Measurements from ENCODE around the gene PRDM15. TPM values are rescaled to one million over a fixed set of nuclear protein-coding genes. Genes with fewer than 3 reads are reported as not detected.
"Not testable (repeated sequence)": the region's sequence is repeated elsewhere in the genome, so short reads cannot be mapped to it uniquely, and the experiment has no call there.

Gene PRDM15
- total RNA-seq, 4 donors from 2014 or later: 5.3 to 20.8 (median 13.6) TPM

- DNase-seq (ENCODE audit: low spot score) (no peak), ATAC-seq (ENCODE audit: low FRiP score) (no peak)
- no peak for TF ChIP-seq CTCF (IDR thresholded peaks at IDR 0.05)
Measured at GRCh38 chr21:41796476-41797080, 82.6 kb downstream of the PRDM15 start.

- DNase-seq (ENCODE audit: low spot score): no peak
- ATAC-seq (ENCODE audit: low FRiP score): no peak
- no peak for TF ChIP-seq CTCF (IDR thresholded peaks at IDR 0.05)
Measured at GRCh38 chr21:41795726-41796125, 83.4 kb downstream of the PRDM15 start.

GRCh38 chr21:41794600-41794999, 84.5 kb downstream of the PRDM15 start:
- DNase-seq (ENCODE audit: low spot score) (no peak), ATAC-seq (ENCODE audit: low FRiP score) (no peak)
- TF ChIP-seq CTCF (IDR thresholded peaks at IDR 0.05): no peak

- TF ChIP-seq CTCF (IDR thresholded peaks at IDR 0.05): no peak
- DNase-seq (ENCODE audit: low spot score) (no peak), ATAC-seq (ENCODE audit: low FRiP score) (no peak)
Measured at GRCh38 chr21:41792711-41793110, 86.4 kb downstream of the PRDM15 start.

- no peak for DNase-seq (ENCODE audit: low spot score)
- no peak for TF ChIP-seq CTCF (IDR thresholded peaks at IDR 0.05)
- no peak for ATAC-seq (ENCODE audit: low FRiP score)
Measured at GRCh38 chr21:41786509-41786987, 92.6 kb downstream of the PRDM15 start.

- ATAC-seq (ENCODE audit: low FRiP score); DNase-seq (ENCODE audit: low spot score): not testable (repeated sequence)
Measured at GRCh38 chr21:41785262-41785661, 93.9 kb downstream of the PRDM15 start.

- no peak for DNase-seq (ENCODE audit: low spot score)
- TF ChIP-seq CTCF (IDR thresholded peaks at IDR 0.05): no peak
- ATAC-seq (ENCODE audit: low FRiP score): no peak
Measured at GRCh38 chr21:41784456-41785102, 94.6 kb downstream of the PRDM15 start.
